Stomach (tissue), 9 donors: ENCODE results near the gene PTGR1. TPM values are rescaled to one million over a fixed set of nuclear protein-coding genes. Genes with fewer than 3 reads are reported as not detected.
"Not testable (repeated sequence)": the region's sequence is repeated elsewhere in the genome, so short reads cannot be mapped to it uniquely, and the experiment has no call there.

Experiments
- DNase-seq, 2 donors: peaks; one replicate each; pipeline versions ENCODE4 v3.0.0 to v3.0.0-alpha.2; 2013 to 2019
- H3K27ac ChIP-seq, 5 donors: fragments of 200-600 bp in 4 of 5; sonication (generic) in 4 of 5; one replicate each; pipeline ENCODE4 v1.5.1; 2013 to 2019; ENCODE audit warnings: mild to moderate bottlenecking in 1 of 5, moderate library complexity in 1 of 5
- H3K27me3 ChIP-seq, 3 donors: fragments of 200-600 bp; sonication (generic); one replicate each; pipeline ENCODE4 v1.5.1; 2017 to 2019; ENCODE audit warnings: mixed run types in 1 of 3
- H3K36me3 ChIP-seq, 4 donors: fragments of 200-600 bp; sonication (generic); 1 replicate in 3 of 4; 2 replicates in 1 of 4; pipeline ENCODE4 v1.5.1; 2016 to 2019
- H3K4me1 ChIP-seq, 4 donors: fragments of 200-600 bp; sonication (generic); one replicate each; pipeline ENCODE4 v1.5.1; 2016 to 2019
- H3K4me3 ChIP-seq, 4 donors: fragments of 200-600 bp; sonication (generic) in 3 of 4; one replicate each; pipeline ENCODE4 v1.5.1; 2016 to 2019; ENCODE audit warnings: mild to moderate bottlenecking in 1 of 4
- H3K9me3 ChIP-seq, 4 donors: fragments of 200-600 bp; sonication (generic); one replicate each; pipeline ENCODE4 v1.5.1; 2016 to 2019
- EP300 ChIP-seq: sonication (generic); formaldehyde crosslinking; IDR thresholded peaks from one replicate; pipeline ENCODE4 v1.6.1; 2017; ENCODE audit warnings: antibody characterized with exemption
- POLR2A ChIP-seq, 4 donors: fragments of 450-650 bp; IDR thresholded peaks; one replicate each; pipeline ENCODE4 v1.6.1; 2016; ENCODE audit warnings: antibody characterized with exemption in 4 of 4, control low read depth in 2 of 4, mild to moderate bottlenecking in 1 of 4, moderate library complexity in 1 of 4
- POLR2AphosphoS5 ChIP-seq, 3 donors: sonication (generic); formaldehyde crosslinking; IDR thresholded peaks; one replicate each; pipeline ENCODE4 v1.6.1; 2016; ENCODE audit warnings: antibody characterized with exemption in 3 of 3
- WGBS, 5 donors: extraction: QIAGEN DNeasy Blood & Tissue Kit in 3 of 5; methylation state at CpG; one replicate each; pipeline versions ENCODE4 v1.1.5 to v1.1.7; 2013 to 2018; 5-methylcytosine and 5-hydroxymethylcytosine counted together
- intact Hi-C: fragments of 100-400 bp; cut with DNase I; formaldehyde crosslinking; loops from one replicate; pipeline ENCODE4 v1.15.1; 2023; ENCODE audit warnings: low total_unique reads
- polyA plus RNA-seq, 3 donors: library from polyadenylated mRNA; stranded (reverse); fragments of 200-250 nt; gene quantifications; one replicate each; pipeline ENCODE4 v1.2.3, GENCODE V29; 2013
- total RNA-seq, 5 donors: library from RNA; depleted of rRNA; stranded (reverse); fragments of >200 nt; gene quantifications; one replicate each; pipeline versions ENCODE4 v1.1.0 to v1.2.3, GENCODE V29; 2014 to 2016
- TF ChIP-seq, protein P1 (sequence below), 7 experiments: fragments of 450-650 bp in 4 of 7; fragments of 200-600 bp in 3 of 7; sonication (generic) in 3 of 7; IDR thresholded peaks; one replicate each; pipeline ENCODE4 v1.5.1; 2016 to 2019; ENCODE audit warnings: antibody characterized with exemption in 7 of 7, control low read depth in 2 of 7, mild to moderate bottlenecking in 1 of 7
- donor health status: healthy with polysubstance abuse.
- donor health status: Bipolar disorder and iron deficiency.
- donor health status: healthy.

The PTGR1 gene
- total and polyA plus RNA-seq, 8 donors = 31.1 to 378 (median 133) TPM

DNA sequence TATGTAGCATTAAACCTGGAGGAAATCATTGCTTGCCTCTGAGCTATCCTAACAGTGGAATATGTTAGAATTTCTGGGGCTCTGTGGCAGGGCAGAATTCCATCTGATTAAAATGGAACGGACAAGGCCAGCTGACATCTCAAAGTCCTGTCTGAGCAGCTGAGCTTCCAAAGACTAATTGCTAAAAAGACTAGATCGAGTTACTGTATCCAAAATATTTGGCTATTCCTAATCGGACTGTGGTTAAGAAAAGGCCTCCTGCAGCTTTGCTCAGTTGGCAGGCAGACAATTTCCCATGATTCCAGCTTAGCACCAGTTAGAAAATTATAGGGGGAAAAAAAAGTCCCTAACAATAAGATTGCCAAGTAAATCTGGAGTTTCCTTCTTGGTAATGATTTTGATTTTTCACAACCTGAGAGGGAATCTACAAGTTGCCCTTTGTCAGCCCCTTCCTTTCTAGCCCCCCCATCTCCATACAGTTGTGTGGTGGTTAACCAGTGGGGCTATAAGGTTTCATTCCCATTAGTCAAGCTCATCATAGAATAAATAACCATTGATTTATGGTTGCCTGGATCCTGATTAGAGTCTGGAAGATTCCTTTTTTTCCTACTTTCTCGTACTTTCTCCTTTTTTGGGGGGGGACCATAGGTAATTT lies 26.4 kb downstream of the PTGR1 start:
- no peaks in the 10 kb centered on the region for H3K4me1 ChIP-seq
- WGBS, 5 donors = 52 to 73% (median 53%) methylated on average over 4 of the region's 4 CpGs
- H3K4me3 ChIP-seq = no peak overlapping the region
- peak in 1 of 2 donors; percentile 49 for DNase-seq
- H3K9me3 ChIP-seq = peaks cover 0 to 21% (median 9%) of the 10 kb centered on the region in 4 donors
- H3K36me3 ChIP-seq = peaks cover 77 to 100% (median 100%) of the 10 kb centered on the region in 4 donors
- TF ChIP-seq EP300 = no peak
- TF ChIP-seq, protein P1, sequence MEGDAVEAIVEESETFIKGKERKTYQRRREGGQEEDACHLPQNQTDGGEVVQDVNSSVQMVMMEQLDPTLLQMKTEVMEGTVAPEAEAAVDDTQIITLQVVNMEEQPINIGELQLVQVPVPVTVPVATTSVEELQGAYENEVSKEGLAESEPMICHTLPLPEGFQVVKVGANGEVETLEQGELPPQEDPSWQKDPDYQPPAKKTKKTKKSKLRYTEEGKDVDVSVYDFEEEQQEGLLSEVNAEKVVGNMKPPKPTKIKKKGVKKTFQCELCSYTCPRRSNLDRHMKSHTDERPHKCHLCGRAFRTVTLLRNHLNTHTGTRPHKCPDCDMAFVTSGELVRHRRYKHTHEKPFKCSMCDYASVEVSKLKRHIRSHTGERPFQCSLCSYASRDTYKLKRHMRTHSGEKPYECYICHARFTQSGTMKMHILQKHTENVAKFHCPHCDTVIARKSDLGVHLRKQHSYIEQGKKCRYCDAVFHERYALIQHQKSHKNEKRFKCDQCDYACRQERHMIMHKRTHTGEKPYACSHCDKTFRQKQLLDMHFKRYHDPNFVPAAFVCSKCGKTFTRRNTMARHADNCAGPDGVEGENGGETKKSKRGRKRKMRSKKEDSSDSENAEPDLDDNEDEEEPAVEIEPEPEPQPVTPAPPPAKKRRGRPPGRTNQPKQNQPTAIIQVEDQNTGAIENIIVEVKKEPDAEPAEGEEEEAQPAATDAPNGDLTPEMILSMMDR (IDR thresholded peaks at IDR 0.05) = no peak
- no peak for TF ChIP-seq POLR2A (IDR thresholded peaks at IDR 0.05)
- TF ChIP-seq POLR2AphosphoS5 (IDR thresholded peaks at IDR 0.05) = no peak
- H3K27ac ChIP-seq = no peak overlapping the region
- no peaks in the 10 kb centered on the region for H3K27me3 ChIP-seq
- intact Hi-C loops = no loop called here

DNA sequence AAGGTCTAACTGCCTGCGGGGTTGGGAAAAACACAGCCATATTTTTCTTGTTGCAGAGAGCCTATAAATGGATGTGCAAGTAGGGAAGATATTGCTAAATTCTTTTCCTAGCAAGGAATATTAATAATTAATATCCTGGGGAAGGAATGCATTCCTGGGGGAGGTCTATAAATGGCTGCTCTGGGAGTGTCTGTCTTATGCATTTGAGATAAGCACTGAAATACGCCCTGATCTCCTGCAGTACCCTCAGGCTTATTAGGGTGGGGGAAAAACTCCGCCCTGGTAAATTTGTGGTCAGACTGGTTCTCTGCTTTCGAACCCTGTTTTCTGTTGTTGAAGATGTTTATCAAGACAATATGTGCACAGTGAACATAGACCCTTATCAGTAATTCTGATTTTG lies 31.3 kb downstream of the PTGR1 start:
- WGBS, 5 donors = 90 to 98% (median 95%) methylated on average over 4 of the region's 4 CpGs
- Histone ChIP-seq H3K9me3 (peaks cover 0 to 27% (median 14%) of the 10 kb centered on the region in 4 donors), H3K36me3 (peaks cover 85 to 100% (median 100%) of the 10 kb centered on the region in 4 donors)
- H3K27ac ChIP-seq, DNase-seq, H3K4me3 ChIP-seq, H3K4me1 ChIP-seq, intact Hi-C loops, H3K27me3 ChIP-seq: not testable (repeated sequence)

DNA sequence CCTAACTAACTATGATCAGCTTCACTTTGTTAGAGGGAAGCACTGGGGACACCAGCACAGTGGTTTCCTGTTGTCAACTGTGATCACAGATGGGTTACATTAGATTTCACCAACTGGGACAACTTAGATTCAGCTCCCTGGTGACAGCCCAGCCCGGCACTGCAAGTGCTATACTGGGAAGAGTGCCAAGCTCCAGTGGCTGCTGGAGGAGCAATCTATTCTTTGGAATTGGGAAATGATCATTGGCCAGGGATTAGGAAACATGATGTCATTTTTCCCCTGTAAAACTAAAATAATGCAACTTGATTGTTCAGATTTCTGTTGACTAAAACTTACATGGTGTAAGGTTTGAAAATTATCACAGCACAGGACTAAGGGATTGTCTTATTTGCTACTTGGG lies 33.2 kb downstream of the PTGR1 start:
- Histone ChIP-seq H3K36me3 (peaks cover 68 to 100% (median 99%) of the 10 kb centered on the region in 4 donors), H3K4me3 (no peak overlapping the region), H3K27me3 (no peaks in the 10 kb centered on the region), H3K4me1 (no peaks in the 10 kb centered on the region), H3K9me3 (peaks cover 0 to 27% (median 14%) of the 10 kb centered on the region in 4 donors), H3K27ac (no peak overlapping the region)
- TF ChIP-seq, protein P1 (IDR thresholded peaks at IDR 0.05) = no peak
- no peak for TF ChIP-seq POLR2A (IDR thresholded peaks at IDR 0.05)
- no peak for TF ChIP-seq EP300
- no peak for TF ChIP-seq POLR2AphosphoS5 (IDR thresholded peaks at IDR 0.05)
- DNase-seq = no peak
- intact Hi-C loops = no loop called here
- 24 to 48% (median 31%) methylated on average over 1 of the region's 1 CpG for WGBS, 5 donors

DNA sequence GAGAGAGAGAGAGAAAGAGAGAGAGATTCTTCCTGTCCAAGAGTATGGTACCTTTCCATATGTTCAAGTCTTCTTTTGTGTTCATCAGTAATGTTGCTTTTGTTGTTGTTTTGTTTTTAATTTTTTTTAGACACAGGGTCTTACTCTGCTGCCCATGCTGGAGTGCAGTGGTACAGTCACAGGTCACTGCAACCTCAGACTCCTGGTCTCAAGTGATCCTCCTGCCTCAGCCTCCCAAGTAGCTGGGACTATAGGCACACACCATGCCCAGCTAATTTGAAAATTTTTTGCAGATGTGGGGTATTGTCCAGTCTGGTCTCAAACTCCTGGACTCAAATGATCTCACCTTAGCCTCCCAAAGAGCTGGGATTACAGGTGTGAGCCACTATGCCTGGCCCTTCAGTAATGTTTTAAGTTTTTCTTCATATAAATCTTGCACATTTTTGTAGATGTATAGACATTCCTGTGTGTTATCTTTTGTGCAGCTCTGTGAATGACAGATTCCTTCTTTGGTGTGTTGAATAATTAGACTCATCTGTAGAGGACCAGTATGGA lies 38.2 kb downstream of the PTGR1 start:
- no peak for DNase-seq
- Histone ChIP-seq H3K27ac (no peak overlapping the region), H3K4me3 (no peak overlapping the region), H3K9me3 (peaks cover 2 to 21% (median 14%) of the 10 kb centered on the region in 4 donors), H3K4me1 (no peaks in the 10 kb centered on the region), H3K36me3 (peaks cover 25 to 64% (median 53%) of the 10 kb centered on the region in 4 donors), H3K27me3 (no peaks in the 10 kb centered on the region)
- intact Hi-C loops = no loop called here
- TF ChIP-seq POLR2A (IDR thresholded peaks at IDR 0.05) (no peak), POLR2AphosphoS5 (IDR thresholded peaks at IDR 0.05) (peak in 1 of 3 donors; percentile 13), EP300 (no peak)
- TF ChIP-seq, protein P1 (IDR thresholded peaks at IDR 0.05) = no peak
